ENCODE data around the gene BRWD1.

- TF ChIP-seq POLR2A (IDR thresholded peaks at IDR 0.05), result no peak
- TF ChIP-seq CTCF (IDR thresholded peaks at IDR 0.05), result no peak
Observed at GRCh38 chr21:39362733-39363132, 49.3 kb upstream of the BRWD1 start.
